GM10266 (cell line): ENCODE data around the gene BCCIP.

Experiments
- DNase-seq: peaks from one replicate; pipeline ENCODE4 v3.0.0; 2012; ENCODE audit errors: extremely low spot score
- TF ChIP-seq, protein P1 (sequence below): IDR thresholded peaks from 2 replicates; pipeline ENCODE4 v1.5.1; 2012; ENCODE audit warnings: mild to moderate bottlenecking, low read depth; ENCODE audit not compliant: control insufficient read depth, insufficient read depth; ENCODE audit errors: missing control alignments

BCCIP gene

DNA sequence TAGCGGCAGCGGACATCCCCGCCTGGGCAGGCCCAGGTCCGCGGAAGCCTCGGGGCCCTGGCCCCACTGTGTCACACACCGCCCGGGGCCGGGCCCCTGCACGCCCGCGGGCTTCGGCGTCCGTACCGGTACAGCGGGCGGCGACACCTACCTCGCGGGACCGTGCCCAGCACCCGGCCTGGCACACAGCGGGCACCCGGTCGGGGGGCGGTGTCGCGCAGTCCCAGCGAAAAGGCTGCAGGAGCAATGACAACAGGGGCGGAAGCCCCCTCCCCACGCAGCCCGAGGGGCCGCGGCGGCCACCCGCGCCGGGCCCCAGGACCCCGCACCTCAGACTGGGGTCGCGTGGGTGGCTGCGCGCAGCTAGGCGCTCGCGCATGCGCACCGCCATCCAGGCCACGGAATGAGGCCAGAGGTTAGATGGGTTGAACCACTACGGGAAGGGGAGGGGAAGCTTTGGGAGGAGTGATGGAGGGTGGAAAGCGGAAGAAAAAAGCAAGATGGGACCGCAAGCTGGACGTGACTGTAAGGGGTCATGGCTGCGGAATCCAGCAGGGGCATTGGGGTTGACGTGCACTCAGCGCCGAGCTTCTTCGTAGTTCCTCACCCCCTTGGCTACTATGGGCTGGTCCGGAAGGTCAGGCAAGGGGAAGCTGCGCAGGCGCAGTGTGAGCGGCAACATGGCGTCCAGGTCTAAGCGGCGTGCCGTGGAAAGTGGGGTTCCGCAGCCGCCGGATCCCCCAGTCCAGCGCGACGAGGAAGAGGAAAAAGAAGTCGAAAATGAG is at the start of gene BCCIP, which contains the start of gene UROS:
TSS of gene BCCIP (plus strand) at position 669 of the 785 bp plus-strand sequence. CDS start at position 681, 12 bp downstream.
TSS of gene UROS (minus strand) at position 381 of the 785 bp plus-strand sequence. CDS start 6,759 bp downstream, outside the sequence.
- TF ChIP-seq, protein P1, sequence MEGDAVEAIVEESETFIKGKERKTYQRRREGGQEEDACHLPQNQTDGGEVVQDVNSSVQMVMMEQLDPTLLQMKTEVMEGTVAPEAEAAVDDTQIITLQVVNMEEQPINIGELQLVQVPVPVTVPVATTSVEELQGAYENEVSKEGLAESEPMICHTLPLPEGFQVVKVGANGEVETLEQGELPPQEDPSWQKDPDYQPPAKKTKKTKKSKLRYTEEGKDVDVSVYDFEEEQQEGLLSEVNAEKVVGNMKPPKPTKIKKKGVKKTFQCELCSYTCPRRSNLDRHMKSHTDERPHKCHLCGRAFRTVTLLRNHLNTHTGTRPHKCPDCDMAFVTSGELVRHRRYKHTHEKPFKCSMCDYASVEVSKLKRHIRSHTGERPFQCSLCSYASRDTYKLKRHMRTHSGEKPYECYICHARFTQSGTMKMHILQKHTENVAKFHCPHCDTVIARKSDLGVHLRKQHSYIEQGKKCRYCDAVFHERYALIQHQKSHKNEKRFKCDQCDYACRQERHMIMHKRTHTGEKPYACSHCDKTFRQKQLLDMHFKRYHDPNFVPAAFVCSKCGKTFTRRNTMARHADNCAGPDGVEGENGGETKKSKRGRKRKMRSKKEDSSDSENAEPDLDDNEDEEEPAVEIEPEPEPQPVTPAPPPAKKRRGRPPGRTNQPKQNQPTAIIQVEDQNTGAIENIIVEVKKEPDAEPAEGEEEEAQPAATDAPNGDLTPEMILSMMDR, result no peak
- peak; percentile 94 for DNase-seq

- TF ChIP-seq, protein P1, result no peak
- no peak for DNase-seq
Measured at GRCh38 chr10:125773687-125774543, 49.4 kb upstream of the BCCIP start.

- no peak for DNase-seq
Measured at GRCh38 chr10:125774581-125775191, 48.7 kb upstream of the BCCIP start.

DNA sequence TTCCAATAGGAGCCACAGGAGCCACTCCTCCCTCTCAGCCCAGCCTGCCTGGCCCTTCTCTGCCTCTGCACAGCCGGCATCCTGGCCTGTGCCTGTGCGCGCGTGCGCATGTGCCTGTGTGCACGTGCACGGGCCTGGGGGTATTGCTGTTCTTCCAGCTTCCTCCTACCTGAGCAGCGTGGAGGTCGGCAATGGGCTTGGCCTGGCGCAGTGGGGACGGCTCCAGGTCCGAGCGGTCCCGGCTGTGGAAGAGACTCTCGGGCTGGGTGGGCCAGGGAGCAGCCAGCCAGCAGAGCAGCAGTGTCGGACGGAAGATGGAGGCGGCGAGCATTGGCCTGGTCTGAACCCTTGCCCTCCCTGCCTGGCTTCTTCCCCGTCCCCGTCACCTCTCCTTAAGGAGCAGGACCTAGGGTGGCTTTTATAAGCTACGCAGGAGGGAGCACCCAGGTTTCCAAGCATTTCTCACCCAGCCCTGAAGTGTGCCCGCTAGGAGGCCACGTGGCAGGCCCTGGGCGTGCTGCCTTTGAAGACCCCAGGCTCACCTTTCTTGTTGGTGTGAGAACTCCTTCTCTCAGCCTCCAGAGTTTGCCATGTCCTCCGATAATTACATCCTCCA is 47.7 kb upstream of the BCCIP start, which contains the start of gene MMP21:
TSS of gene MMP21 (minus strand) at position 331 of the 616 bp plus-strand sequence. CDS start at position 331, 0 bp downstream.
- DNase-seq, result no peak
- TF ChIP-seq, protein P1, result no peak

More at GRCh38 chr10:125774581-125775191, 48.7 kb upstream of the BCCIP start:
- TF ChIP-seq, protein P1, result no peak

- DNase-seq, result no peak
- TF ChIP-seq, protein P1, result no peak
Measured at GRCh38 chr10:125777806-125778205, 45.5 kb upstream of the BCCIP start.

- TF ChIP-seq, protein P1, result no peak
- no peak for DNase-seq
Measured at GRCh38 chr10:125778556-125778955, 44.8 kb upstream of the BCCIP start.
